ENCODE data around the gene DDX3X. TPM values are rescaled to one million over a fixed set of nuclear protein-coding genes. Genes with fewer than 3 reads are reported as not detected.
A peak's percentile ranks its signal among the peaks of the same experiment; 100 is the strongest.
"Not testable (repeated sequence)": the region's sequence is repeated elsewhere in the genome, so short reads cannot be mapped to it uniquely, and the experiment has no call there.

Gene DDX3X
- total RNA-seq, 1 donor from 2014 or later: 92.3 TPM

DNA sequence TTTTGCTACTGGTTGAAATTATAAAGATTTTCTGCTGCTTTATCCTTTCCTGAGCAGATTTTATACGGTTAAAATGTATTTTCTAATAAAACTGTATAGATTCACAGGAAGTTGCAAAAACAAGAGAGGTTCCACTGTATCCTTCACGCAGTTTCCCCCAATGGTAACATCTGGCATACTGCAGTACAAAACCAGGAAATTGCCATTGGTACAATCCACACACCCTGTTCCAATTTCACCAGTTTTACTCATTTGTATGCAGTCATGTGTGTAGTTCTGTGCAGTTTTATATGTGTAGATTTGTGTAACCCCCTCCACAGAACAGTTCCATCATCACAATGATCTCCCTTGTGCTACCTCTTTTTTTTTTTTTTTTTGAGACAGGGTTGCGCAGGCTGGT lies 20.0 kb downstream of the DDX3X start:
- DNase-seq (ENCODE audit: low spot score) (no peak), ATAC-seq (no peak)

DNA sequence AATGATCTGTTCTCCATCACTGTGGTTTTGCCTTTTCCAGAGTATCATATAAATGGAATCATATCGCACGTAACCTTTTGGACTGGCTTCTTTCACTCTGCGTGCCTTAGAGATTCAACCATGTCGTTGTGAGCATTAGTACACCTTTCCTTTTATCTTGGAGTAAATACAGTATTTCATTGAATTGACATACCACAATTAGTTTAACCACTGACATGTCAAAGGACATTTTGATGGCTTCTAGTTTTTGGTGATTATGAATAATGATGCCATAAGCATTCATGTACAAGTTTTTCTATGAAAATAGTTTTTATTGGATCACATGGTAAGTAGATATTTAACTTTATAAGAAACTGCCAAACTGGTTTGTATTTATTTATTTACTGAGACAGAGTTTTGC lies 35.2 kb downstream of the DDX3X start:
- ATAC-seq: no peak

DNA sequence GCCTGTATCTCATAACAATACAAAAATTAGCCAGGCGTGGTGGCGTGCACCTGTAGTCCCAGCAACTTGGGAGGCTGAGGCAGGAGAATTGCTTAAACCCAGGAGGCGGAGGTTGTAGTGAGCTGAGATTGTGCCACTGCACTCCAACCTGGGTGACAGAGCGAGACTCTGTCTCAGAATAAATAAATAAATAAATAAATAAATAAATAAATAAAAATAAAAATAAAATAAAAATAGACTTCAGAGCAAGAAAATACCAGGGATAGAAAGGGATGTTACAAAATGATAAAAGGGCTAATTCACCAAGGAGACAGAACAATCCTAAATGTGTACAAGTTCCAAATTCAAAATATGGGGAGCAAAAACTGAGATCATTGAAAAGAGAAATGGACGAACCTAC lies 37.6 kb downstream of the DDX3X start:
- not testable (repeated sequence) for DNase-seq (ENCODE audit: low spot score); ATAC-seq

More for the DNA sequence above, 35.2 kb downstream of the DDX3X start:
- no peak for DNase-seq (ENCODE audit: low spot score)

DNA sequence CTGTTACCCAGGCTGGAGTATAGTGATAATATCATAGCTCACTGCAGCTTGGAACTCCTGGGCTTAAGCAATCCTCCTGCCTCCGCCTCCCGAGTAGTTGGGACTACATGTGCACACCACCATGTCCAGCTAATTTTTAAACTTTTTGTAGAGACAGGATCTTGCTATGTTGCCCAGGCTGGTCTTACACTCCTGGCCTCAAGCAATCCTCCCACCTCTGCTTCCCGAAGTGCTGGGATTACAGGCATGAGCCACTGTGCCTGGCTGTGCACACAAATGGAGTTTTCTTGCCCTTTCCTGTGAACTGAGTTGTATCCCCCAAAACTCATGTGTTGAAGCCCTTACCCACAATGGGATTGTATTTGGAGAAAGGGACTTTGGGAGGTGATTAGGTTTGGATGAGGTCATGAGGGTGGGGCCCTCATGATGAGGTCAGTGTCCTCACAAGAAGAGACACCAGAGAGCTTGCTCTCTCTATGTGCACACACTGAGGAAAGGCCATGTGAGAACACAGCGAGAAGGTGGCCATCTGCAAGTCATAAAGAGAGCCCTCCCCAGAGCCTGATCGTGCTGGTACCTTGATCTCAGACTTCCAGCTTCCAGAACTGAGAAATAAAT lies 40.1 kb downstream of the DDX3X start:
- no peak for ATAC-seq
- no peak for DNase-seq (ENCODE audit: low spot score)

DNA sequence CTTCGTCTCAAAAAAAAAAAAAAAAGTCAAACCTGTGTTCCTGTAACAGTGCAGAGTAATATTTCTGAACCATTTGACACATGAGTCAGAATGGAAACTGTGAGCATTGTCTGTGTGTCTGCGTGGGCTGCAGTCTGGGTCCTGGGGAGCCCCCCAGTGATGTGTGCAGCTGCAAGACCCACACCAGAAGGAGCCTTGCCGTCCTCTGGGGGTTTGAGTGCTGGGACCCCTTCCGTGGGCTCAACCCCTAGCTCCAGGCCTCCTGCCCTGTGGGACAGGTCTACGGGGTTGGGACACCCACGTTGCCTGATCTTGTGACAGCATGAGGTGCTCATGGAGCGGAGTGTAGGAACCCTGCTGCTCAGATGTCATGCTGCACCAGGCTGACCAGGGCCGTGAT lies 43.7 kb downstream of the DDX3X start:
- no peak for DNase-seq (ENCODE audit: low spot score)
- no peak for ATAC-seq

DNA sequence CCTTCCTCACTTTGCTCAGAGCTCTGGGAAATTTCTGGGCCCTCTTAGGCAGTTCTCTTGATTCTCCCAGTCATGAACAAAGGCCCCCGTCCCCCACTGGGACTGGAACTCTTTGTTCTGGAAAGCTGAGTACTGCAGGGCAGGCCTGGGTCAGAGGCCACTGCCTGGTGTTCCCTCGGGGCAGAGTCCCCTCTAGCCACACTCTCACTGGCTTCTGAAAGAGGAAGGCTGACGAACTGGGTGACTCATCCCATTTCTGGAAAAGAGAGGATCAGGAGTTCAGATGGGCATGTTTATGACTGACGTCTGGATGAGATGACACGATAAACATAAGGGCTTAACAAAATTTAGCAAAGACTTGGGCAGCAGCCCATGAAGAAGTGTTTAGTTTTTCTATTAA lies 47.7 kb downstream of the DDX3X start:
- ATAC-seq: peak; percentile 88
- DNase-seq (ENCODE audit: low spot score): peak; percentile 85

DNA sequence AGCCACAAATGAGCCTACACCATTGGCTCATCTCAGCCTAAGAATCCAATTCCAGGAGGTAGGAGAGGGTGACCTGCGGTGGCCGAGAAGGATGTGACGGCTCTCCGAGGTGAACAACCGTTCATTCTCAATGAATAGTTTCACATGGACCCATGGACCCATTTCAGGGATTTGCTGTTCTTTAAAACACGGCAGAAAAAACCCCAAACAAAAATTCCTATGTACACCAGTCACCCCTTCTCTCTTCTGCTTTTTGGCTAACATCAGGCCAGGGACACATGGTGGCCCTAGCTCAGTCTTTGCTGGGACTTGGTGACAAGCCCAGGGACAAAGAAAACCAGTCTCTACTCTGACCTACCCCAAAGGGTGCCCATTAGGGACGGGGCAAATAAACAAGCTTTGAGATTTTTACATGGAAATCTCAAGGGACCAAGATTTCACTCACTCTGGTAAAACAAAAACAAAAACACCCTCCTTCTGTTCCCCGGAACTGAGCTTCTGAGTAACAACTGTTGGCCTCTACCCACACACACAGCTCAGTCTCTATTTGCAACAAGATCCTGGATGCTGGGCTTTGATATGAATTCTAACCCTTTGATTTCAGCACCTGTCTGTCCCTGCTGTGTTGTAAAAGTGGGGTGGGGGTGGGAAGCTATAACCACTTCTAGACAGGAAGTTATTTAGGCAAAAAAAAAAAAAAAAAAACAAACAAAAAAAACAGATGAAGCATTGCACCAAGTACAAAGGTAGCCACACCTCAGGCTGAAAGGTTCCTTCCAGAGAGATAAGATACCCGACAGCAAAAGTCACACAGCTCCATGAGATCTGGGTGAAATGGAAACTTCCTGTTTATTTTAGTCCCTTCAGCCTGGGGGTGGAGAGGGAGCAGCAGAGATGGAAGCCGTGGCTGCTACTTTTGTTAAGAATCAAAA lies 49.0 kb downstream of the DDX3X start:
- DNase-seq (ENCODE audit: low spot score) (no peak), ATAC-seq (peak; percentile 43)

DNA sequence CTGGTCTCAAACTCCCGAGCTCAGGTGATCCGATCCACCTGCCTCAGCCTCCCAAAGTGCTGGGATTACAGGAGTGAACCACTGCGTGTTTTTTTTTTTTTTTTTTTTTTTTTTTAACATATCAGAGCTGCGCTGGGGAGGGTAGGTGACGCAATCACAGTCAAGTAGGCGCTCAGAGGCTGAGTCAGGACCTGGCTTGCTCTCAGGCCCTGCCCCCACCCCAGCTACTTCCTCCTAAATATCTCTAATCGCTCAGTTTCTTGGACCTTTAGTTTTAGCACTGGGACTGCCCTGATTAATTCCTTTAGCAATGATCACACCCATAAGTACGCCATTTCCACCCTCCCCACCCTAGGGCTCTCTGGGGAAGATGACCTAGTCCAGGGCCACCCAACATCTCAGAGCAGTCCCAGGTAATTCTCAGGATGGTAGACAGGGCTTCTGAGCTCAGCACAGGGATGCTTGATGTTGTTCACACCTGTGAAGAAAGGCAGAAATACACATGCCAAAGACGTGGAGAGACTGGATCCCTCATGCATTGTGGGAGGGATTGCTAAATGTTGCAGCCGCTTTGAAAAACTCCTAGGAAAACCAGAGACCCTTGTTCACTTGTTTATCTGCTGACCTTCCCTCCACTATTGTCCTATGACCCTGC lies 50.2 kb downstream of the DDX3X start:
- ATAC-seq (peak; percentile 67), DNase-seq (ENCODE audit: low spot score) (peak; percentile 73)

DNA sequence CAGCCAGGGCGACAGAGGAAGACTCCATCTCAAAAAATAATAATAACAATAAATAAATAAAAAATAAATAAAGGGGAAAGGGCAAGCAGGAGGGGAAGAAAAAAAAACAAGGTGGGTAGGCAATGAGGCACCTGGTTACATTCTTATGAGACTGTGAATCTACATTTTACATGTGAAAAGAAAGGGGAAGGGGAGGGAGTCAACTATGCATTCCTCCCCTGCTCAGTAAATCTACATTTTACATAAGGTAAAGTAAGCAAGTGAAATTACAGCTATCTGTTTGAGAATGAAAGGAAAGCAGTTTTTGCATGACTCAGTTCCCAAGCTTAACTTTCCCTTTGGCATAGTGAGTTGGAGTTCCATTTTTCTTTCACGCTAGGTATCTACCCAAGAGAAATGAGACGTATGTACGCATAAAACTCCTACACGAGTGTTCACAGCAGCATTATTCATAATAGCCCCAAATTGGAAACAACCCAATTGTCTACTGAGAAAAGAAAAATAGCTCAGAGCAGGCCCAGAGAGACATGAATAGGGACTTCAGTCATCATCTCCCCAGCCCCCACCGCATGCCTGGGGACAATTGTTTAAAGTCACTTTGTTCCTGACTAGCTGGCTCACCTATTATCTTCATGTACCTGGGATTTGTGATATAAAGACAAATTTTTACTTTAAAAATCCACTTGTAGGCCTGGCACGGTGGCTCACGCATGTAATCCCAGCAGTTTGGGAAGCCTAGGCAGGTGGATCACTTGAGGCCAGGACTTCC lies 52.4 kb downstream of the DDX3X start:
- no peak for DNase-seq (ENCODE audit: low spot score)
- no peak for ATAC-seq

DNA sequence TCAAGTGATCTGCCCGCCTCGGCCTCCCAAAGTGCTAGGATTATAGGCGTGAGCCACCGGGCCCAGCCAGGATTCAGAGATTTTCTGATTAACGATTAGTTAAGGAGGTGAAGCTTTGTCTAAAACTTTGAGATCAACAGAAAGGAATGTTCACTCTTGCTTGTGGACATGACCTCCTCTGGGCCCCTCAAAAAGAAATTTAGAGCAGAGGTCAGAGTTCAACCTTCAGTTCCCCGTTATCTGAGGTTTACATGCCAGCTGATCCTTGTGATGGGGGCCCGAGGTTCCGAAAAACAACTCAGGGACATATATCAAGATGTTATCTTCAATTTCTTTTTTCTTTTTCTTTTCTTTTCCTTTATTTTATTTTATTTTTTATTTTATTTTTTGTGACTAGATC lies 54.6 kb downstream of the DDX3X start:
- no peak for DNase-seq (ENCODE audit: low spot score)
- ATAC-seq: no peak

DNA sequence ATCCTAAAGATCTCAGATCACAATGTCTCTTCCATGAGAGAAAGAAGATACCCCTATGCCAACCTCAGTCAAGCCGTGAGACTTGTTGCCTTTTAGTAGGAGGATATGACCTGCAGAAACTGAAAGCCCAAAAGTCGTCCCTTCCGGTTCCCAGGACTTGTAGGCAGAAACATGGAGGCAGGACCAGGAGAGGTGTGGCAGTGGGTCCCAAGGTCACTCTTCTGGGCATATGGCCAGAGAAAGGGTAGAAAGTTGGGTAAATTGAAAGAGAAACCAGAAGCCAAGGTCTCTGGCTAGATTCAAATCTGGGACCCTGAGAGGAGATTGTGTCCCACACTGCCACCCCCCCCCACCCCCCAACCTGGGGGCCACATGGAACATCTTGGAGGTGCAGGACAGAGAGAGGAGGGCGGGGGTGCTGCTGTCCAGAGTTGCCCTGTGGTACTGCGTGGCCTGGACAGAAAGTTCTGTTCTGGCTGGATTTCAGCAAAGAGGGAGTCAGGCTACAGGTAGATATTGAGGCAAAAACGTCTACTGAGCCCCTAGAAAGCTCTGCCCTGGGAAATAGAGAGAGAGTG lies 55.4 kb downstream of the DDX3X start:
- ATAC-seq: peak; percentile 84
- DNase-seq (ENCODE audit: low spot score): peak; percentile 79

DNA sequence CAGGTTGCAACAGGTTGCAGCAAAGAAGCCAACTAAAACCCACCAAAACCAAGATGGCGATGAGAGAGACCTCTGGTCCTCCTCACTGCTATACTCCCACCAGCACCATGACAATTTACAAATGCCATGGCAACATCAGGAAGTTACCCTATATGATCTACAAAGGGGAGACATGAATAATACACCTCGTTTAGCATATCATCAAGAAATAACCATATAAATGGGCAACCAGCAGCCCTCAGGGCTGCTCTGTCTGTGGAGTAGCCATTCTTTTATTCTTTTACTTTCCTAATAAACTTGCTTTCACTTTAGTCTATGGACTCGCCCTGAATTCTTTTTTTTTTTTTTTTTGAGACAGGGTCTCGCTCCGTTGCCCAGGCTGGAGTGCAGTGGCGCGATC lies 56.6 kb downstream of the DDX3X start:
- ATAC-seq; DNase-seq (ENCODE audit: low spot score): not testable (repeated sequence)

DNA sequence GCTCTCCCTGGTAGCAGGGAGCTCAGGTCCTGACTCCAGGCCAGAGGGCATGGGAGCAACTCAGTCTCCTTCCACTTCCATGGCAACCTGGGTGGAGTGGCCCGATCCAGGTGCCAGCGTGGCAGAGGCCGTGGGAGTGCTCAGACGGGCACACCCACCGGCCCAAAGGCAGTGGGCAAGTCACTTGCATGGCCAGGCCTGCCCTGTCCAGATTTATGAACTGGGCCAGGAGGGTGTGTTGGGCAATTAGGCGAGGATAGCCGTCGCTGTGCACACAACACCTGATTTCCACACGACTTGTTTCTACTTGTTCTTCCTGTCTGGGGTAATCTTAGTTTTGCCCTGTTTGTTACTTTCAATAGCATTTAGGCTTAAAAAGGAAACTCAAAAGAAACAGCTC lies 57.6 kb downstream of the DDX3X start:
- ATAC-seq: peak; percentile 84
- DNase-seq (ENCODE audit: low spot score): peak; percentile 76

DNA sequence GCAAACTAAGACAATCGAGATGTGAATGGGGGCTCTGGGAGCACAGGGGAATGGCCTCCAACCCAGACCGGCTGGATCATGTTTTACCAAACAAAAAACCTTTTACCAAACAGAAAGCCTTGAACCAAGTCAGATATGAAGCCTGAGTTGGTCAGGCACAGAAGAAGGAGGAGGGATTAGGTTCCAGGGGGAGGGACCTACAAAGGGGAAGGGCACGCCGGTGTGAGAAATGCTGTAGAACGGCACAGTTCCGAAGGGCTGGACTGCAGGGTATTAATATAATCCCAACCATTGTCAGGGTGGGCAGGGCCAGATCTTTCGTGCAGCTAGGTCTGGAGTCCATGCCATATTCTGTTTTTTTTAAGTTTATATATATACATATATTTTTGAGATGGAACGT lies 60.3 kb downstream of the DDX3X start:
- DNase-seq (ENCODE audit: low spot score): no peak
- ATAC-seq: no peak

DNA sequence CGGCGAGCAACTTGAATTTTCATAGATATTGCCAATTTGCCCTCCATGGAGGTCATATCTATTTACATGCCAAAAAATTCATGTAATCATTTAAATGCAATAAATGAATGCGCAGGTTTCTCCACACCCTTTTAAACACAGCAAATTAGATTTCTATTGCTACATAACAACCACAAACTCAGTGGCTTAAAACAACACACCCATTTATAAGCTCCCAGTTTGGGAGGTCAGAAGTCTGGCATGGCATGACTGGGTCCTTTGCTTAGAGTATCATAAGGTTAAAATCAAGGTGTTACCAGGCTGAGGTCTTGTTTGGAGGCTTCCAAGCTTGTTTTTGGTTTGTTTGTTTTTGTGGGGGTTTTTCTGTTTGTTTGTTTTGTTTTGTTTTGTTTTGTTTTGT lies 63.3 kb downstream of the DDX3X start:
- no peak for ATAC-seq
- DNase-seq (ENCODE audit: low spot score): no peak

DNA sequence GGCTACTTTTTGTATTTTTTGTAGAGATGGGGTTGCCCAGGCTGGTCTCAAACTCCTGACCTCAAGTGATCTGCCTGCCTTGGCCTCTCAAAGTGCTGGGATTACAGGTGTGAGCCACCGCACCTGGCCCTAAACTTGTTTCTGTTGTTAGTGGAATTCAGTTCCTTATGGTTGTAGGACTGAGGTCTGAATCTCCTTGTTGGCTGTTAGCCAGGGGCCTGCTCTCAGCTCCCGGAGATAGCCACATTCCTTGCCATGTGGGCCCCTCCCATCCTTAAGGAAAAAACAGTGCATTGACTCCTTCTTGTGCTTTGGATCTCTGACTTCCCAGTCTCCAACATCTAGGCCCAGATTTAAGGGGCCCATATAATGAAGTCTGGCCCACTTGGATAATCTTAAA lies 63.8 kb downstream of the DDX3X start:
- ATAC-seq: no peak
- no peak for DNase-seq (ENCODE audit: low spot score)

DNA sequence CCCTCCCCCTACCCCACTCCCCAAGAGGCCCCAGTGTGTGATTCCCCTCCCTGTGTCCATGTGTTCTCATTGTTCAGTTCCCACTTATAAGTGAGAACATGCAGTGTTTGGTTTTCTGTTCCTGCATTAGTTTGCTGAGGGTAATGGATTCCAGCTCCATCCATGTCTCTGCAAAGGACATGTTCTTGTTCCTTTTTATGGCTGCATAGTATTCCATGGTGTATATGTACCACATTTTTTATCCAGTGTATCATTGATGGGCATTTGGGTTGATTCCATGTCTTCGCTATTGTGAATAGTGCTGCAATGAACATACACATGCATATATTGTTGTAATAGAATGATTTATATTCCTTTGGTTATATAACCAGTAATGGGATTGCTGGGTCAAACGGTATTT lies 68.6 kb downstream of the DDX3X start:
- not testable (repeated sequence) for DNase-seq (ENCODE audit: low spot score); ATAC-seq

DNA sequence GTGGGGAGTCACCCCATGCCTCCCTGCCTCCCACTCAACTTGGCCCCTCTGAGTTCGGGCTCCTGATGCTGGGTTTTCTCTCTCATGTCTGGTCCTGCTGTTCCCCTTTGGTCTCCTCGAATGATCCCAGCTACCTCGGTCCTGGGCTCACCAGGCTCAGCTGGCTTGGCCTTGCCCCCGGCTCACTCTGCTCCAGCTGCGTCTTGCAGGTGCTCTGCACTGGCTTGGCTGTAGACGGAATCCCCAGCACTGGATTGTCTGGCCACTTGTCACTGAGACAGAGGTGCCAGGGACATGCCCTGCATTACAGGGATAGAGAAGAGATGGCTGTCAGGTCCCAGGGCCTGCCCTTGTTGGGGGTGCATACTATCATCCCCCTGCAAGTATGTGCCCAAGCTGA lies 71.6 kb downstream of the DDX3X start:
- DNase-seq (ENCODE audit: low spot score): no peak
- ATAC-seq: no peak

DNA sequence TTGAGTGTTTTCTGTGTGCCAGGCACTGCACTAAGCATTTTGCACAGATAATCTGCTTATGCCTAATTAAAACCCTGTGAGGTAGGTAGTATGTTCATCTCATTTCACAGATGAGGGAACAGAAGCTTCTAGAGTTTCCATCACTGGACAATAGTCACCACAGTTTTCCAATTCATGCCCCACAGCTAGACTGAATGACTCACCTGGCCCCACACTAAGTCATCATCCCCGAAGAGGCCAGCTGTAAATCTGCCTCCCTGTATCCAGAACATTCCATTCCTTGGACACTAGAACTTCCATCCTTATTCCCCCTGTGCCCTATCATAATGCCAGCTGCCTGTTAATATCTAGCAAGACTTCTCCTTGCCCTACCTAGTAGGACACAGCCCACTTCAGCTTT lies 72.2 kb downstream of the DDX3X start:
- DNase-seq (ENCODE audit: low spot score) (no peak), ATAC-seq (no peak)

DNA sequence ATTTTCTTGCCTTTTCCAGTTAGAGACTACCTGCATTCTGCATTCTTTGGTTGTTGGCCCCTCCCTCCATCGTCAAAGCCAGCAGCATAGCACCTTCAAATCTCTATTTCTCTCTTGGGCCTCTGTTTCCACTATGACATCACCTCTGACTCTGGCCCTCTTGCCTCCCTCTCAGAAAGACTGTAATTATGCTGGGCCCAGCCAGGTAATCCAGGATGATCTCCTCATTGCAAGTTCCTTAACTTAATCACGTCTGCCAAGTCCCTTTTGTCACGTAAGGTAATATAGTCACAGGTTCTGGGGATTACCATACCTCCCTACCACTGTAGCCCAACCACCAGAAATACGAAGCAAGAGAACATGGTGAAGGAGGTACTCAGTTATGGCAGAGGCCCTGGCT lies 73.9 kb downstream of the DDX3X start:
- ATAC-seq: no peak

DNA sequence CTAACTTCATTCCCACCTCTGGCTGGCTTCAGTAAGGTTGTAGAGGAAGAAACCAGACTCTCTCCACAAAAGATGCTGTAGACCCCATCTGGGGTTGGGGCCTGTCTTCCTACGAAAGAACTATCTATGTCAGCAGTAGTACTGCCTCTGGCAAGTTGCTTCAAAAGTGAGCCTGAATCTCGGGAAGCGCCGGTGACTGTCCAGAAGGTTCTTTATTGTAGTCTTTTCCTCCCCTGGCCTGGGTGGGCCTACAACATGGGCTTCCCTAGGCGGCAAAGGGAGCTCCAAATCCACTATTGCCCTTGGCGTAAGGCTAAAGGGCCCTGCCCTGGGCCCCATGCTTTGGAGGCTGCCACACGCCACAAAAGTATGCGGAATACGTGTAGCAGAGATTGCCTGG lies 74.6 kb downstream of the DDX3X start:
- ATAC-seq (no peak), DNase-seq (ENCODE audit: low spot score) (no peak)

More for the DNA sequence above, 73.9 kb downstream of the DDX3X start:
- no peak for DNase-seq (ENCODE audit: low spot score)

All from left lobe of liver (tissue), 2 donors.